ENCODE data around the gene LRRN2. TPM values are rescaled to one million over a fixed set of nuclear protein-coding genes. Genes with fewer than 3 reads are reported as not detected.

Gene LRRN2
- total and polyA plus RNA-seq, 2 of the 8 experiments (the other 6 are each of a cell fraction or from before 2014, with no cell fraction given), result 1.8 to 2.3 TPM

- TF ChIP-seq CHD7 (IDR thresholded peaks at IDR 0.05; ENCODE audit: insufficient replicate concordance, low read length) (no peak), CHD1 (IDR thresholded peaks at IDR 0.05; ENCODE audit: low read depth, low read length) (no peak), EZH2 (IDR thresholded peaks at IDR 0.05; ENCODE audit: low read depth, low read length, severe bottlenecking) (no peak), POU5F1 (IDR thresholded peaks at IDR 0.05; ENCODE audit: low read depth, low read length) (no peak), CEBPB (IDR thresholded peaks at IDR 0.05; ENCODE audit: low read depth, low read length) (no peak), YY1 (IDR thresholded peaks at IDR 0.05; ENCODE audit: low read depth, low read length) (no peak), ASH2L (IDR thresholded peaks at IDR 0.05; ENCODE audit: low read length) (no peak), SRF (IDR thresholded peaks at IDR 0.05; ENCODE audit: low read depth, low read length) (no peak), POLR2AphosphoS5 (IDR thresholded peaks at IDR 0.05; ENCODE audit: low read depth, low read length) (no peak), ZNF274 (IDR thresholded peaks at IDR 0.05; ENCODE audit: borderline replicate concordance, extremely low read depth, low read length) (no peak), TCF12 (IDR thresholded peaks at IDR 0.05; ENCODE audit: low read depth, low read length) (no peak)
Observed at GRCh38 chr1:204663644-204664383, 21.7 kb downstream of the LRRN2 start (continued).
